GM21360 (cell line): ENCODE results near the gene EFS.

Experiments used
- ATAC-seq: cut with Tn5 transposase; IDR thresholded peaks from one replicate; pipeline ENCODE4 v1.9.1; 2021; ENCODE audit warnings: mild to moderate bottlenecking, moderate library complexity; ENCODE audit not compliant: unreplicated experiment

The EFS gene

GRCh38 chr14:23379366-23380196, 14.6 kb upstream of the EFS start:
- no peak for ATAC-seq

DNA sequence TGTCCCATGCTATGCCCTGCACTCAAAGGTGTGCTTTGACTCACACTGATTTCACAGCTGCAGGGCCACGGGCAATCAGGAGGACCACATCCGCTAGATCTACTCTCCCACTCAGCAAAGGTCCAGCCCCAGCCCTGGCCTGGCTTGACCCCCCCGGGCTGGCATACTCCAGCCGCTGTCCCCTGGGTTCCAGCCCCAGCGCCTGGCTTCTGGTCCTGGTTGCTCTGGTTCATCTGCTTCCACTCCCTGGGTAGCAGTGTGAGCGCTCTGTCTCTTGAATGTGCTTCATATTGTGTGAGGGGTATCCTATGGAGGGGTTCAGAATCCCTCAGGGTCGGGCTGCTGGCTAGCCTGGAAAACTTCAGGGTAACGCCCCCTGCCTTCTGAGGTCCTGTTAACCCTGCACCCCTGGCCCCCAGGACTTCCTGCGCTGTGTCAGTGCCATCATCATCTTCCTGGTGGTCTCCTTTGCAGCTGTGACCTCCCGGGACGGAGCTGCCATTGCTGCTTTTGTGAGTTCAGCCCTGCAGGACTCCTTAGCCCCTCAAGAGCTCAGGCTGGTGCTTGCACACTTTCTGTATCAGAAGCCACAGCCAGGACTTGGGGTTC, 13.7 kb upstream of the EFS start:
- no peak for ATAC-seq

- no peak for ATAC-seq
These were observed 12.9 kb upstream of the EFS start for GRCh38 chr14:23377573-23378563.

DNA sequence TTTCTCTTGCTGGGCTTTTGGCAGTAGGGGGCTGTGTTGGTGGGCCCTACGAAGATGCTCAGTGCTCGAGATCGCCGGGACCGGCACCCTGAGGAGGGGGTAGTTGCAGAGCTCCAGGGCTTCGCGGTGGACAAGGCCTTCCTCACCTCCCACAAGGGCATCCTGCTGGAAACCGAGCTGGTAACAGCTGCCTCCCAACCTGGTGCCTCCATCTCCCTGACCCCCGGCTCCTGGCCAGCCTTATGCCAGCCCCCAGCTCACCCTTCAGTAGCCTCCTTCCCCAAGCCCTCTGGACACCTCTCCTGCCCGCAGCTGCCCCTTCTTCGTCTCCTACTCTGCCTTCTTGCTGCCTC, 12.2 kb upstream of the EFS start:
- ATAC-seq = no peak

DNA sequence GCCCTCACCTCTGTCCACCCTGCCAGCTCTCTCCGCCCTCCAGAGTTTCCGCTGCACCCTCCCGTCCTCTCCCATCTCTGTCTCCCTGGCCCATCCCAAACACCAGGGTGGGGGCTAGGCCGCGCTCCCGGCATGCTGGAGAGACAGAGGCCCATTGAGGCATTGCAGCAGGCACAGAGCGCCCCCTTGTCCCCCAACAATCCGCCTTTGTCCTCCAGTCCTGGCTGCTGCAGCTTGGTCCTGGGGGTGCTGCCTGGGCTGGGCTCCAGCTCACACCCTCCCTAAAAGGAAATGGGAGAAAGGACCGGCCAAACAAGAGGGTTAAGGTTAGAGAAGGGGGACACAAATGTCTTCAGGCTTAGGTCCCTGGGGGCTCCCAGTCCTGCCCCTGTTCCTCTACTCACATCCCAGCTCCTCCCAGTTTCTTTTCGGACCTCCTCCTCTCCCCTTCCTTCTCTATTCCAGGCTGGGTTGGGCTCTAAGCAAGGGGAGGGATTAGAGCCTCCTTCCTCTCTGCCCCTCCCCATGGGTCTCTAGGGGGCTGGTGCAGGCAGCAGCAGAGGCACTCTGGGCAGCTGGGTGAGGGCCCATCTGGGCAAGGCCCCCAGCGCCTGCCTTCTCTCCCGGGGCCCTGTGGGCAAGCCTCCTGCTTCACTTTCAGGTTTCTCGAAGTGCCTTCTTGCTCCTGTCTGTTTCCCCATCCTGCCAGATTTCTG, 11.7 kb upstream of the EFS start, which contains the start of gene CMTM5:
Gene CMTM5, plus strand, starts transcription at position 565 of the 716 bp plus-strand sequence. CDS start 206 bp downstream, outside the sequence.
- no peak for ATAC-seq

DNA sequence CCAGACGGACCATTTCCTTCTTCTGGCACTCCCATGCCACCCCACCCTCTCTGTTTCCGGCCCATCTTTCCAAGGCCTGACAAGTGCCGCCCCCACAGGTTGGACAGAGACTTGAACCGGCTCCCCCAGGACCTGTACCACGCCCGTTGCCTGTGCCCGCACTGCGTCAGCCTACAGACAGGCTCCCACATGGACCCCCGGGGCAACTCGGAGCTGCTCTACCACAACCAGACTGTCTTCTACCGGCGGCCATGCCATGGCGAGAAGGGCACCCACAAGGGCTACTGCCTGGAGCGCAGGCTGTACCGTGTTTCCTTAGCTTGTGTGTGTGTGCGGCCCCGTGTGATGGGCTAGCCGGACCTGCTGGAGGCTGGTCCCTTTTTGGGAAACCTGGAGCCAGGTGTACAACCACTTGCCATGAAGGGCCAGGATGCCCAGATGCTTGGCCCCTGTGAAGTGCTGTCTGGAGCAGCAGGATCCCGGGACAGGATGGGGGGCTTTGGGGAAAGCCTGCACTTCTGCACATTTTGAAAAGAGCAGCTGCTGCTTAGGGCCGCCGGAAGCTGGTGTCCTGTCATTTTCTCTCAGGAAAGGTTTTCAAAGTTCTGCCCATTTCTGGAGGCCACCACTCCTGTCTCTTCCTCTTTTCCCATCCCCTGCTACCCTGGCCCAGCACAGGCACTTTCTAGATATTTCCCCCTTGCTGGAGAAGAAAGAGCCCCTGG, 10.7 kb upstream of the EFS start:
- ATAC-seq = no peak

GRCh38 chr14:23373041-23373440, 8.1 kb upstream of the EFS start:
- ATAC-seq = no peak

- no peak for ATAC-seq
These were observed 7.5 kb upstream of the EFS start, which contains the start of gene IL25 for GRCh38 chr14:23372509-23372908. TSS of gene IL25 (plus strand) at chr14:23372809.

GRCh38 chr14:23371865-23372264, 6.9 kb upstream of the EFS start:
- no peak for ATAC-seq

DNA sequence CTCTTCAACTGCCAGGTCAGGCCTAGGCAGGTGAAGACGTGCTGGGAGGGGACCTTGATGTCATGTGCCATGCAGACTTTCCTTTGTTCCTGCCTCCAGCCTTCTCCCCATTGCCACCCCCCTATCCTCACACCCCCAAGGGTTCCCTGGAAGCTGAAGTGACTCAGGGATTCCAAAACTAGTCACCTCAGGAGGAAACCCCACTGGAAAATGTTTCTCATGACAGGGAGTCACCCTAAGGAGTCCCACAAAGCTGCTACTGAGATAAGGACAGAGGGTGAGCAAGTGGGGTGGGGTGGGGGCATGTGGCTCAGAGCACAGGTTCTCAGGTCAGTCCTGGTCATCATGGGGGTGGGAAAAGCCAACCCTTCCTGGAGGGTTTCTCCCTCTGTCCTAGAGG, 5.2 kb upstream of the EFS start:
- no peak for ATAC-seq

DNA sequence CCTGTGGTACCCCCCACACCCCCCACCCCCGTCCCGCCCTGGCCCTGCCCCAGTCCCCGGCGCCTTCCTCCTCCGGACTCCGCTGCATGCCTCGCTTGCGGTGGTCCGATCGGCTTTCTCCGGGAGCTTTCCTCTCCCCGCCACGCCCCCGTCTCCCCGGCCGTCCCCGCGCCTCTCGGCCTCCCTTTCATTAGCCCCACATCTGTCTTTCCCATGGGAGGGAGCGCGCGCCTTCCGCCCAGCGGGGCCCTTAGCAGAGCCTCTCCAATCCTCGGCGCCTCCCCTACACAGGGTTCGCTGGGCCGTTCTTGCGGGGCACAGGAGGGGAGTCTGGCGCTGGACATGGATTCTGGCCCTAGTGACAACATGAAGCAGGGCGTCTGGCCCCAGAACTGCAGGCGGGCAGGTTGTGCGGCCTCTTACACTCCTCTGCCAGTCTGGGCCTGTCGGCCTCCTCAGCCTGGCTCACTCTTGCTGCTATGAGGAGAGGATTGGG, 1.5 kb upstream of the EFS start:
- no peak for ATAC-seq

- ATAC-seq = no peak
These were observed 907 bp upstream of the EFS start for GRCh38 chr14:23365732-23366425.

DNA sequence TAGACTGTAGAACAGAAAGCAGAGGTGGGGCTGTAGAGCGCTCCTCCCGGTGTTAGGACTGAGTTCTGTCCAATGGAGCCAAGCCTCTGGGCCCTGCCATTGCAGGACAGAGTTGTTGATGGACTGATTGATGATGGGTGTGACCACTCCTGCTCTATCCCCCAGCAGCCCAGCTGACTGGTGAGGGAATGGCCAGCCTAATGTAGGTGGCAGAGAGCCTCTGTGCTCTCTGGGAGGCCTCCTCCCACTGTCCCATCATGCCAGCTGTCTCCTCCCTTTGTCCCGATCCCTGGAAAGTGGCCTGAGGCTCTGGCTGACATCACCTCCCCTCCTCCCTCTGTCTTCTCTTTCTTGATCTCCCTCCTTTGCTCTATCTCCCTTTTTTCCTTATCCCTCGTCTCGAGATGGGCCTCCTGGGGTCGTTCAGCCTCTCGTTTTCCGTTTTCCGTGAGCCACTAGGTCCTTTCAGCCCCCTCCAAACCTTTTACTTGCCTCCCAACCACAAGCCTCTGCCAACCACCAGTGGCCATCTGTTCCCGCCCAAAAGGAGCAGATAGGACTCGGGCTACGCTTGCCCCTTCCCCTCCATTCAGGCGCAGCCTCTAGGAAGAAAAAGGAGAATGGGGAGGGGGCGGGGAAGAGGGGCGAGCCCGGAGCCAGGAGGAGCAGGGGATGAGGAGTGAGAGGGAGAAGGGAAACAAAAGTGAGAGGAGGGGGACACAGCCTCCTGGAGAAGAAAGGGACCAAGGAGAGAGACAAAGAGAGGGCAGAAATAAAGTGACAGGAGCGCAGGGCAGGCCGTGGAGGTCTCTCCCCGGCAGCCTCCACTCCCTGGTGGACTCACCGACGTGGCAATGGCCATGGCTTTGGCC, 572 bp downstream of the EFS start:
- no peak for ATAC-seq

DNA sequence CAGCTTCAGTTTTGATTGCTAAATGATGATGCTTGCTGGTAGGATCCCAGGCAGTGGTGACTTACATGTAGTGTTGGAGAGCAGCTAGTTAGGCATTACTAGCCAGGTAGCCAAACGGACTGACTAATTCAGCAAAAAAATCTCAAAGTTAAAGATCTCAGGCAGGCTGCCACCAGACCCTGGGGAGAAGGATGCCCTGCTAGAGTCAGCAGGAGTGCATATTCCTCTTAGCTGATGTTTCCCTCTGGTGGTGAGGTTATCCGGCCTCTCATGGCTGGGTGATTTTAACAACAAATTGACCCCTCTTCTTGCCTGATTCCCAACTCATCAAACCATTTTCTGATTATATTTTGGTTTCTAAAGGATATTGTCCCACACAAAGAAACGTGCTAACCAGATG, 2.8 kb downstream of the EFS start:
- no peak for ATAC-seq

GRCh38 chr14:23361763-23362162, 3.2 kb downstream of the EFS start:
- ATAC-seq = no peak

DNA sequence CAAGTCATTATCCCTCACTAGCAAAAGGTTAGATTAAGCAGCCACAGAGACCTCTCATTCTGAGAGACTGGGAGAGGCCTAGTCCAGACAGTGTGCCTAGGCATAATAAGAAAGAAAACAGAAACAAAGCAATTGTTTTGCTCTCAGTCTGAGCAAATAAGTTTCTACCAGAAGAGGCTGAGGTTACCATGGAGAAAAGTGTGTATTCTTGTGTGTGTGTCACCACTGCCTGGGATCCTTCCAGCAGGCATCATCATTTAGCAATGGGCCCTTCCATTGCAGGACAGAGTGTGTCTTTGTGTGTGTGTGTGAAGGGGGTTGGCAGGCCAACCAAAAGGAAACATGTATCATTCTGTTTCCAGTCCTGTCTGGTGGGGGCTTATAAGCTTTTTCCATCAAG, 3.7 kb downstream of the EFS start:
- ATAC-seq = no peak

GRCh38 chr14:23360496-23360895, 4.5 kb downstream of the EFS start:
- ATAC-seq = no peak

GRCh38 chr14:23359722-23360447, 5.1 kb downstream of the EFS start:
- no peak for ATAC-seq
